Mucosa of gallbladder (tissue), 1 donor: ENCODE results near the gene ATAD3A. TPM values are rescaled to one million over a fixed set of nuclear protein-coding genes. Genes with fewer than 3 reads are reported as not detected.

Source experiments
- DNase-seq: peaks from one replicate; pipeline ENCODE4 v3.0.0-alpha.2; 2020; ENCODE audit warnings: low spot score
- total RNA-seq: library from RNA; stranded (reverse); gene quantifications from one replicate; pipeline ENCODE4 v1.2.1, GENCODE V29; 2021
- donor health status: DM: no; HTN: no; CAD: no.

The ATAD3A gene
- total RNA-seq, 1 donor from 2014 or later, result 27.9 TPM

- no peak for DNase-seq
Measured at GRCh38 chr1:1582585-1583346, 70.8 kb downstream of the ATAD3A start.

- no peak for DNase-seq
Measured at GRCh38 chr1:1583347-1584010, 71.5 kb downstream of the ATAD3A start.

Other genes with a start within 250 kb of the ATAD3A start
- gene UBE2J2, start 238.3 kb upstream of the ATAD3A start, total RNA-seq, result 68.9 TPM
- 7.9 TPM for gene SCNN1D, start 231.7 kb upstream of the ATAD3A start, total RNA-seq
- gene ACAP3, start 204.2 kb upstream of the ATAD3A start, total RNA-seq, result 86.6 TPM
- gene PUSL1, start 203.6 kb upstream of the ATAD3A start, total RNA-seq, result 19.0 TPM
- gene INTS11, start 187.5 kb upstream of the ATAD3A start, total RNA-seq, result 121 TPM
- 36.1 TPM for gene CPTP, start 187.4 kb upstream of the ATAD3A start, total RNA-seq
- 0.40 TPM for gene TAS1R3, start 180.9 kb upstream of the ATAD3A start, total RNA-seq
- gene DVL1, start 162.7 kb upstream of the ATAD3A start, total RNA-seq, result 72.7 TPM
- gene MXRA8, start 153.6 kb upstream of the ATAD3A start, total RNA-seq, result 73.1 TPM
- gene AURKAIP1, start 137.0 kb upstream of the ATAD3A start, total RNA-seq, result 135 TPM
- 194 TPM for gene CCNL2, start 112.8 kb upstream of the ATAD3A start, total RNA-seq
- gene MRPL20, start 104.9 kb upstream of the ATAD3A start, total RNA-seq, result 99.2 TPM
- 10.1 TPM for gene ANKRD65, start 90.9 kb upstream of the ATAD3A start, total RNA-seq
- 122 TPM for gene VWA1, start 76.5 kb upstream of the ATAD3A start, total RNA-seq
- 7.0 TPM for gene ATAD3C, start 62.5 kb upstream of the ATAD3A start, total RNA-seq
- 20.3 TPM for gene ATAD3B, start 40.4 kb upstream of the ATAD3A start, total RNA-seq
- gene TMEM240, start 28.5 kb downstream of the ATAD3A start, total RNA-seq, result 4.7 TPM
- 117 TPM for gene SSU72, start 62.7 kb downstream of the ATAD3A start, total RNA-seq
- 4.6 TPM for gene FNDC10, start 88.0 kb downstream of the ATAD3A start, total RNA-seq
- gene MIB2, start 103.3 kb downstream of the ATAD3A start, total RNA-seq, result 135 TPM
- gene MMP23B, start 120.0 kb downstream of the ATAD3A start, total RNA-seq, result 56.0 TPM
- gene CDK11B, start 146.8 kb downstream of the ATAD3A start, total RNA-seq, result 24.2 TPM
- 108 TPM for gene SLC35E2B, start 180.6 kb downstream of the ATAD3A start, total RNA-seq
- gene CDK11A, start 212.2 kb downstream of the ATAD3A start, total RNA-seq, result 31.5 TPM